Measurements from ENCODE around the gene CASR.

The CASR gene

GRCh38 chr3:122257644-122258364 is 74.3 kb downstream of the CASR start:
- no peak for DNase-seq (ENCODE audit: low read depth)

GRCh38 chr3:122258757-122259371 is 75.4 kb downstream of the CASR start:
- DNase-seq (ENCODE audit: low read depth), result no peak

- DNase-seq (ENCODE audit: low read depth), result no peak
Observed at GRCh38 chr3:122260206-122260605, 76.7 kb downstream of the CASR start.

GRCh38 chr3:122263058-122263457 is 79.6 kb downstream of the CASR start:
- no peak for DNase-seq (ENCODE audit: low read depth)

GRCh38 chr3:122263974-122264588 is 80.6 kb downstream of the CASR start:
- no peak for DNase-seq (ENCODE audit: low read depth)

- no peak for DNase-seq (ENCODE audit: low read depth)
Observed at GRCh38 chr3:122265957-122266356, 82.5 kb downstream of the CASR start.

GRCh38 chr3:122268257-122269024 is 85.0 kb downstream of the CASR start:
- no peak for DNase-seq (ENCODE audit: low read depth)

- DNase-seq (ENCODE audit: low read depth), result no peak
Observed at GRCh38 chr3:122269045-122269444, 85.6 kb downstream of the CASR start.

GRCh38 chr3:122271246-122271898 is 87.9 kb downstream of the CASR start:
- peak; percentile 30 for DNase-seq (ENCODE audit: low read depth)

- no peak for DNase-seq (ENCODE audit: low read depth)
Observed at GRCh38 chr3:122272879-122273278, 89.4 kb downstream of the CASR start.

GRCh38 chr3:122273498-122273897 is 90.0 kb downstream of the CASR start:
- DNase-seq (ENCODE audit: low read depth), result no peak

- no peak for DNase-seq (ENCODE audit: low read depth)
Observed at GRCh38 chr3:122281891-122282290, 98.4 kb downstream of the CASR start.

GRCh38 chr3:122283796-122284445 is 100.5 kb downstream of the CASR start:
- no peak for DNase-seq (ENCODE audit: low read depth)

- DNase-seq (ENCODE audit: low read depth), result no peak
Observed at GRCh38 chr3:122284486-122284885, 101.0 kb downstream of the CASR start.

- no peak for DNase-seq (ENCODE audit: low read depth)
Observed at GRCh38 chr3:122294359-122294758, 110.9 kb downstream of the CASR start.

- no peak for DNase-seq (ENCODE audit: low read depth)
Observed at GRCh38 chr3:122295266-122296062, 112.0 kb downstream of the CASR start.

- no peak for DNase-seq (ENCODE audit: low read depth)
Observed at GRCh38 chr3:122298239-122298638, 114.8 kb downstream of the CASR start.

- DNase-seq (ENCODE audit: low read depth), result no peak
Observed at GRCh38 chr3:122299215-122299614, 115.7 kb downstream of the CASR start.

- DNase-seq (ENCODE audit: low read depth), result peak; percentile 20
Observed at GRCh38 chr3:122299872-122300460, 116.5 kb downstream of the CASR start.

- no peak for DNase-seq (ENCODE audit: low read depth)
Observed at GRCh38 chr3:122301063-122301462, 117.6 kb downstream of the CASR start.
